Activated CD4-positive, alpha-beta T cell treated with anti-CD3 and anti-CD28 coated beads, Interleukin-2, amount 50 U/mL, for 48 hours (primary cell): Measurements from ENCODE around the gene GMPR2.

ENCODE experiments used
- DNase-seq, 2 experiments: peaks; one replicate each; pipeline ENCODE4 v3.0.0-alpha.2; 2020

GMPR2 gene

GRCh38 chr14:24254630-24255392 is 22.1 kb downstream of the GMPR2 start:
- no peak for DNase-seq

- no peak for DNase-seq
Measured at GRCh38 chr14:24255438-24255837, 22.7 kb downstream of the GMPR2 start.

DNA sequence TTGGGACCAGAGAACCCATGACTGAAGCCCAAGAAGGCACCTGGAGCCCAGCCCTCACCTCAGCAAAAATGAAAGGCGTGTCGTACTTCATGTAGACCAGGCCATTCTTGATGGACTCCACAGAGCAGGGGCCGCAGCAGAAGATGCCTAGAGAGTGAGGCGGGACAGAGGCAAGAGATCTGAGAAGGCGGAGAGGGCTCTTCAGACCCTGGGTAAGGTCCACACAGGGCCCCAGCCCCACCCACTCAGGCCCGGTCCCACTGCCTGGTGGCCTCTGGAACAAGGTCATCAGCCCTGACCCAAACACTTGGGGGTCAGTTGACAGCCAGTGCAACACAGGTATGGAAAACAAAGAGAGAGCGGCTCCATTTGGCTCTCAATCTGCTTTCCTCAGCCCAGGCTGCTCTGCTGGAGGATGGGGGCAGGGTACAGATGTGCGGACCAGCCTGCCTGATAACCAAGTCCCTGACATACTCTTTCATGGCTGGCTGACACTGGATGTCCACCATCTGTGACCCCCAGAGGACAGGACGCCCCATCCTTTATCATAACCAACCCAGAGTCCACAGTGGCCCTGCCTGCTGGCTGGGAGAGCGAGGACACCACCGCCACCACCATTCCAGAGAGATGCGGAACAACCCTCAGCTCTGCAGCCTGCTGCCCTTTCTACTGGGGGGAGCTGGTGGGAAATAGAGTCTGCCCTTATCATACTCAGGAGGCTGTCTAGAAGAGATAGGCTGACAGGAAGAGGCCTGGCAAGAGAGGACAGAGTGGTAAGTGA is 23.4 kb downstream of the GMPR2 start:
- DNase-seq = no peak

DNA sequence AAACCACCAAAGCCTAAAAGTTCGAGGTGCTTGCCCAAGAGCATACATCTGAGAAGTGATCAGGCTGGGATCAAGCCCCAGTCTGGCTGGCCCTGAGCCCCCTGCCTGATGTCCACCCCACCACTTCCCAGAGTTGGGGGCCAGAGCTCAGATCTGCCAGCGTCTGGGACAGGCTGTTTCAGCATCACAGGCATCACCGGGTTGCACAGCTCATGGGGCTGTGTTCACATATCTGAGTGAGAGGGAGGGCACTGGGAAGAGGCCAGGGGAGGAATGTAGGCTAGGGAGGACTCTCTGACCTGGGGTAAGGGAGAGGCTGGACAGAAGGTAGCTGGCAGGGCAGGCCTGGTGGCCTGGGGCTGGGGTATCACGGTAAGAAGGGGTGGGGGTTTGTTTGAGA is 24.2 kb downstream of the GMPR2 start:
- DNase-seq = no peak

GRCh38 chr14:24258119-24258518 is 25.4 kb downstream of the GMPR2 start:
- no peak for DNase-seq

- DNase-seq = no peak
Measured at GRCh38 chr14:24258548-24259265, 26.0 kb downstream of the GMPR2 start.

GRCh38 chr14:24259282-24260025 is 26.7 kb downstream of the GMPR2 start:
- no peak for DNase-seq

- no peak for DNase-seq
Measured at GRCh38 chr14:24260026-24260779, 27.5 kb downstream of the GMPR2 start.

DNA sequence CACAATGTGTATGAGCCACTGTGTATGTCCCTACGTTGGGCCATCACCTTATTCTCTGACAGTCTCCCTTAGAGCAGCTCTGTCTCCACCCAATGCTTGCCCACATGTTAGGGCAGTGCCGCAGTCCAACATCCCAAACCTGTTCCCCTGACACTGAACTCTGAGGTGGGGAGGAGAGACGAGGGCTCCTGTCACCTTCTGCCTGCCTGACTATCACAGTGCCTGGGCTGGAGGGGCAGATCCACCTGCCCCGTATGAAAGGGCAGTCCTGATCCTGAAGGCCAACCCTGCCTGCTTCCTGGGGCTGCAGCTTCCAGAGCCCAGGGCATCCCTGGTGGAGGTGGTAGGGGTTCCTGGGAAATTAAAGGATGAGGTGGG is 28.0 kb downstream of the GMPR2 start:
- no peak for DNase-seq

DNA sequence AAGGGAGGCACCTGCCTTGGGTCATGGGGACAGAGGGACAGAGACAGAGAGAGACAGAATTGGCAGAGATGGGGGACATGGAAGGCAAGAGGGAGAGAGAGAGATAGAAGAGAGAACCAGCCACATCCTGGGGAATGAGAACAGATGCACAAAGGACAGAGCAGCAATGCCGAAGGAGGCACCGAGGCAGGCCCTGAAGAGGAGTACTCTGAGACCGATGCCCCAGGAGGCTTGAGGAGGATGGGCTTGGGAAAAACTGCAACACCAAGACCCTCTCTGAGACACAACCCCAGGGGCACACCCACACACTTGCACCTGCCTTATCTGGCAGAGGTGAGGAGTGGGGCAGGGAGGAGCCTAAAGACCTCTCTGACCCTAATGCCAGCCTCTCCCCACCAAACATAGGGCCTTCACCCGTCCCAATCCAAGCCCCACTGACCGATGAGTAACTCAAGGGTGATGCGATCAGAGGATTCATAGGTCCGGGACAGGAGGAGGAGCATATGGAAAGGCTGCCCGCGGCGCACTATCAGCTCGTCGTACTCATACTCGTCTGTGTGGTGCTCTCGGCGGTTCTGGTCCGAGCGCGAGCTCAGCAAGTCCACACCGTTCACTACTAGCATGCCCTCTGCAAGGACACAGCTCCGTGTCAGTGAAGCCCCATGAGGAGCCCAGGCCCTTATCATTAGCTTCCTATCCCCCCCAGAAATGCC is 28.7 kb downstream of the GMPR2 start:
- DNase-seq = no peak

- DNase-seq = no peak
Measured at GRCh38 chr14:24261969-24262327, 29.2 kb downstream of the GMPR2 start.

DNA sequence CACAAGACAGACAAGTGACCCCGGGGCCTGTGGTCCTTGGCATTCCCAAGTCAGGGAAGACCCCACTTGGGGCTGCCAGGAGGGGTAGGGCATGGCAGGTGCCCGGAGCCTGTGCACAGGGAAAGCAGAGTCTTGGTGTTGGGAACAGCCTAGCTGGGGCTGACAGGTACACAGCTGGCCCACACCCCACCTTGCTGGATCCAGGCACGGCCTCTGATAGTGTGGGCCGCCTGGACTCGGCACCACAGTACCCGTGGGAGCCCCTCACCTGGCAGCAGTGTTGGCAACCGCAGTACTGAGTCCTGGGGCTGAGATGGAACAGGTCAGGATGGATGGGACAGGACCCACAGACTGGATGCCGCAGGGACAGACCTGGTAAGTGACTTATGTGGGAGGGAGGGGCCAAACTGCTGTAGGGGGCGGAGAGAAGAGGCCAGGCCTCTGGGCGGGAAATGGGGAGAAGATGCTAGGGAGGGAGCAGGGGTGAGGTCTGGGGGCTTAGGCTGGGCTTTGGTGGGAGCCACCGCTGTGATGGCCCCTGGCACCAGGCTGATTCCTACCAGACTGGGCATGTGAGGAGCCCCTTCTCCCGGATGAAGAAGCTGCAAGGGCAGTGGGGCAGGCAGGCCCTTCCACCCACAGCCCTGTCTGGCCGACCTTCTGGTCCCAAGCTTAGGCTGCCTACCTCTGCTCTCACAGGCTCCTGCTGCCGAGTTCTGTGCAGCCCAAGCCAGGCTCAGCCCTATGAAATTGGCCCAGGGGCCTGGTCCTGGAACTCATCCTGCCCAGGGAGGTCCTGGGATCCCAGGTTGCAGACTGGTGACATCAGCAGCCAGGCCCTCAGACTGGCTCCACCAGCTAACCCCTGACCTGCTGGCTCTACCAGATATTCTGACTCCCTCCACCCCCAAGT is 30.3 kb downstream of the GMPR2 start, which contains the start of gene TGM1:
TGM1 (minus strand) TSS at position 357 of the 913 bp plus-strand sequence. CDS start 825 bp downstream, outside the sequence.
- no peak for DNase-seq

GRCh38 chr14:24263848-24264247 is 31.1 kb downstream of the GMPR2 start:
- no peak for DNase-seq

DNA sequence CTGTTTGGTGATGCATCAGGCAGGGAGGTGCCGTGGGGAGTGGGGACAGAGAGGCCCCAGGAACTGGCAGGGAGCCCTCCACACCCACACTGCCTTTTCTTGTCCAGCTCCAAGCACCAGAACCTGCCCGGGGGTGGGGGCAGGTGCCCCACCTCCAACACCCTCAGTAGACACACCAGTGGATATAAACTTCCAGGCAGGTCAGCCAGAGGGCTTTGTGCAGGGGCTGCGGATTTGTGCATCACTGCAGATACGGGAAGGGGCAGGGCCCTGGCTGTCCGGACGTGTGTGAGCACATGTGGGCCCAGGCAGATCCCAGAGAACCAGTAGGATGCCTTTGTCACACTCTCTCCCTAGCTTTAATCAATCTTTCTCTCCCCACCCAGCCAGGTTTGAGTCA is 31.6 kb downstream of the GMPR2 start:
- DNase-seq = no peak

- no peak for DNase-seq
Measured at GRCh38 chr14:24266344-24267244, 33.9 kb downstream of the GMPR2 start.

GRCh38 chr14:24267516-24267915 is 34.8 kb downstream of the GMPR2 start:
- DNase-seq = no peak

- DNase-seq = no peak
Measured at GRCh38 chr14:24268225-24268624, 35.5 kb downstream of the GMPR2 start.

DNA sequence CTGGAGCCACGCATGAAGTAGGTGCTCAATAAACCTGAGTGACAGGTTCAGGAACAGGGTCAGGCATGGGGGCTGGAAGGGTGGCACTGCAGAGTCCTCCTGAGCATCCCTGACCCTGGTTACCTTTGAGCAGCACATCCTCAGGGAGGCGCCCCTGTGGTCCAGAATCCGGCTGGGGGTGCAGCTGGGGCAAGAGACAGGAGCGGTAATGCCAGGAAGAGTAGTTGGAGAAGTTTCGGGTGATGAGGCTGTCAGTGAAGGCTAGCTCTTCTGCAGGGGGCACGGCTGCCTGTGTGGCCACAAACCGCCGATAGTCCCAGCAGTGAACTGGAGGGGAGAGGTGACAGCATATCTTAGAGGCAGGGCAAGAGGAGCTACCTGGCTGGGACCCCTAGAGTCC is 36.6 kb downstream of the GMPR2 start:
- DNase-seq = no peak

DNA sequence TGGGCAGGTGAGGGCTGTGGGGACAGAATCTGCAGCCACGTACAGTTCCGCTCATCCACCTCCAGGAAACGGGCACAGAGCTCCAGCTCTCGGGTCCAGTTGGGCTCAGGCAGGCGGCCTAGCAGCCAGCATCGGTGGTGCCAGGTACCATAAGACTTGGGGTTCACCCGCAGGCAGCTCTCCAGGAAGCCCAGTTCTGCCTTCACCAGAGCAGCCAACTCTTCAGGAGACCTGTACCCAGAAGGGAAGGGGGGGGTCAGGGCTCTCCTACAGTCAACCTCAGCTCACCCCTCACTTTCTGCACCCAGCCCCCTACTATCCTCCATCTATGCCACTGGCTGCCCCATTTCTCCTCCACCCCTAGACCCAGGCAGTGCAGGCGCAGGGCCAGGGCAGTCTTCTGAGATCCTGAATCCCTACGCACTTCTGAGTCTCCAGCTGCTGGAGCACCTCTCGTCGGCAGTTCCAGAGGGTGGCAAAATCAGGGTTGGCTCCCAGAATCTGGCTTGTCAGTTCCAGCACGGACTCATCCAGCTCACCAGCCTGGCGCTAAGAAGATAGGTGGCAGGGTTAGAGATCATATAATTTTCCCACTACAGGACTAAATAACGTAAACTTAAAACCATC is 37.3 kb downstream of the GMPR2 start:
- no peak for DNase-seq
